ENCODE data around the gene SECISBP2. TPM values are rescaled to one million over a fixed set of nuclear protein-coding genes. Genes with fewer than 3 reads are reported as not detected.

Gene SECISBP2
- total RNA-seq, 1 donor: 30.8 TPM

GRCh38 chr9:89277043-89277442 lies 41.3 kb upstream of the SECISBP2 start:
- TF ChIP-seq CTCF (IDR thresholded peaks at IDR 0.05; ENCODE audit: extremely low read depth, low read depth, low read length): no peak
- Histone ChIP-seq H3K4me3 (ENCODE audit: insufficient read depth, low read length) (no peak overlapping the region), H3K4me1 (ENCODE audit: insufficient read depth, low read length) (peaks cover 8% of the 10 kb centered on the region), H2AFZ (ENCODE audit: low read length) (no peak overlapping the region), H3K4me2 (ENCODE audit: insufficient read depth, low read length) (no peak overlapping the region), H3K27ac (ENCODE audit: low read depth, low read length) (no peak overlapping the region), H3K36me3 (ENCODE audit: insufficient read depth, low read length) (no peaks in the 10 kb centered on the region), H4K20me1 (ENCODE audit: insufficient read depth, low read length) (no peaks in the 10 kb centered on the region), H3K27me3 (ENCODE audit: insufficient read depth, low read length) (no peaks in the 10 kb centered on the region), H3K9me3 (ENCODE audit: low read depth, low read length) (peaks cover 4% of the 10 kb centered on the region), H3K79me2 (ENCODE audit: insufficient read depth, low read length) (no peaks in the 10 kb centered on the region)
- DNase-seq (ENCODE audit: insufficient read length, low spot score, missing footprints): no peak

DNA sequence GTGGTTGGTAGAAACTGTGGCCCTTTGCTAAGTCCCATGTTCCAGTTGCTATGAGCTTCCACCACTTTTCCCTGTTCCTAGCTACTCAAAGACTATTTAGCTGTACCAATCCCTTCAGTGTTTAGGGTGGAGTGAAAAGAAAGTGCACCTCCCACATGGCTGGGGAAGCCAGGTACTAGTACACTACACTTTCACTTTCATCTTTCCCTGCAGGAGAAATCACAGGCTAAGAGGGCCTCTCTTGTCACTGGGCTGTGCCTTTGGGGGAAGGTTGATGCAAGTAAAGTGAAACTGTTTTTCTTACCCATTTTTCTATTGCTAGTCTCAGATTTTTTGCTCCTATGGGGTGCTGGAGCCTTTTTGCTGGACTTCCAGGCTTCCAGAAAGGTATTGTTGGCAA lies 40.8 kb upstream of the SECISBP2 start:
- H3K36me3 ChIP-seq (ENCODE audit: insufficient read depth, low read length): no peaks in the 10 kb centered on the region
- no peaks in the 10 kb centered on the region for H3K79me2 ChIP-seq (ENCODE audit: insufficient read depth, low read length)
- no peaks in the 10 kb centered on the region for H3K27me3 ChIP-seq (ENCODE audit: insufficient read depth, low read length)
- H3K27ac ChIP-seq (ENCODE audit: low read depth, low read length): no peak overlapping the region
- peaks cover 4% of the 10 kb centered on the region for H3K9me3 ChIP-seq (ENCODE audit: low read depth, low read length)
- H4K20me1 ChIP-seq (ENCODE audit: insufficient read depth, low read length): no peaks in the 10 kb centered on the region
- H3K4me3 ChIP-seq (ENCODE audit: insufficient read depth, low read length): no peak overlapping the region
- TF ChIP-seq CTCF (IDR thresholded peaks at IDR 0.05; ENCODE audit: extremely low read depth, low read depth, low read length): no peak
- peaks cover 8% of the 10 kb centered on the region for H3K4me1 ChIP-seq (ENCODE audit: insufficient read depth, low read length)
- peak overlapping the region; percentile 28 for H2AFZ ChIP-seq (ENCODE audit: low read length)
- no peak for DNase-seq (ENCODE audit: insufficient read length, low spot score, missing footprints)
- H3K4me2 ChIP-seq (ENCODE audit: insufficient read depth, low read length): no peak overlapping the region

DNA sequence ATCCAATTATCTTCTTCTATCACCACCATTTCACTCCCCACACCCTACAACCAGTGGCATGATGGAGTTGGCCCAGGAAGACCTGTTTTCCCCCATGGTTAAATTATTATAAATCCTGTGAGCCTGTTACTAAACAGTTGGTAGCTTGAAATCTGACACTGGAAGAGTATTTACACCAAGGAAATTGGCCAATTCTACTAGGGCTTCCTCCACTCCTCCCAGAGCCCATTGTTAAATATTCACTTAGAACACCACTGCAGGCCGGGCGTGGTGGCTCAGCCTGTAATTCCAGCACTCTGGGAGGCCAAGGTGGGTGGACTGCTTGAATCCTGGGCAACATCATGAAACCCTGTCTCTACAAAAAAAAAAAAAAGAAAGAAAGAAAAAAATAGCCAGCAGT lies 39.7 kb upstream of the SECISBP2 start:
- Histone ChIP-seq H4K20me1 (ENCODE audit: insufficient read depth, low read length) (no peaks in the 10 kb centered on the region), H3K9me3 (ENCODE audit: low read depth, low read length) (peaks cover 4% of the 10 kb centered on the region), H3K27ac (ENCODE audit: low read depth, low read length) (no peak overlapping the region), H3K36me3 (ENCODE audit: insufficient read depth, low read length) (no peaks in the 10 kb centered on the region), H2AFZ (ENCODE audit: low read length) (no peak overlapping the region), H3K4me2 (ENCODE audit: insufficient read depth, low read length) (no peak overlapping the region), H3K27me3 (ENCODE audit: insufficient read depth, low read length) (no peaks in the 10 kb centered on the region), H3K4me1 (ENCODE audit: insufficient read depth, low read length) (peaks cover 8% of the 10 kb centered on the region), H3K4me3 (ENCODE audit: insufficient read depth, low read length) (no peak overlapping the region), H3K79me2 (ENCODE audit: insufficient read depth, low read length) (no peaks in the 10 kb centered on the region)
- DNase-seq (ENCODE audit: insufficient read length, low spot score, missing footprints): no peak
- no peak for TF ChIP-seq CTCF (IDR thresholded peaks at IDR 0.05; ENCODE audit: extremely low read depth, low read depth, low read length)

GRCh38 chr9:89278997-89279739 lies 39.1 kb upstream of the SECISBP2 start:
- Histone ChIP-seq H3K4me3 (ENCODE audit: insufficient read depth, low read length) (no peak overlapping the region), H3K27ac (ENCODE audit: low read depth, low read length) (no peak overlapping the region), H3K79me2 (ENCODE audit: insufficient read depth, low read length) (no peaks in the 10 kb centered on the region), H3K4me2 (ENCODE audit: insufficient read depth, low read length) (no peak overlapping the region), H2AFZ (ENCODE audit: low read length) (peak overlapping the region; percentile 51), H3K9me3 (ENCODE audit: low read depth, low read length) (peaks cover 1% of the 10 kb centered on the region), H4K20me1 (ENCODE audit: insufficient read depth, low read length) (no peaks in the 10 kb centered on the region), H3K36me3 (ENCODE audit: insufficient read depth, low read length) (no peaks in the 10 kb centered on the region), H3K27me3 (ENCODE audit: insufficient read depth, low read length) (no peaks in the 10 kb centered on the region), H3K4me1 (ENCODE audit: insufficient read depth, low read length) (peaks cover 8% of the 10 kb centered on the region)
- peak; percentile 82 for DNase-seq (ENCODE audit: insufficient read length, low spot score, missing footprints)
- peak; percentile 72 for TF ChIP-seq CTCF (IDR thresholded peaks at IDR 0.05; ENCODE audit: extremely low read depth, low read depth, low read length)
